Heart left ventricle (tissue), 16 donors: ENCODE results near the gene THSD4. TPM values are rescaled to one million over a fixed set of nuclear protein-coding genes. Genes with fewer than 3 reads are reported as not detected.

Experiments used
- ATAC-seq, 4 donors: fragments of 200-7000 bp; cut with Tn5 transposase; one replicate each; pipeline ENCODE4 v1.9.1; 2020 to 2022; ENCODE audit warnings: moderate library complexity in 4 of 4, mild to moderate bottlenecking in 3 of 4, moderate number of reproducible peaks in 1 of 4
- DNase-seq, 5 donors: peaks; one replicate each; pipeline ENCODE4 v3.0.0-alpha.2; 2020
- H3K27ac ChIP-seq, 12 donors: fragments of 200-600 bp; sonication (generic) in 4 of 12; one replicate each; pipeline versions ENCODE4 v1.5.0 to v1.8.0; 2016 to 2022; ENCODE audit warnings: mild to moderate bottlenecking in 2 of 12
- H3K27me3 ChIP-seq, 9 donors: fragments of 200-600 bp; sonication (generic) in 2 of 9; one replicate each; pipeline versions ENCODE4 v1.5.1 to v1.8.0; 2016 to 2022; ENCODE audit warnings: mild to moderate bottlenecking in 3 of 9
- H3K36me3 ChIP-seq, 9 donors: fragments of 200-600 bp; sonication (generic) in 2 of 9; one replicate each; pipeline versions ENCODE4 v1.5.0 to v1.8.0; 2018 to 2022; ENCODE audit warnings: mild to moderate bottlenecking in 2 of 9
- H3K4me1 ChIP-seq, 12 donors: fragments of 200-600 bp; sonication (generic) in 4 of 12; one replicate each; pipeline versions ENCODE4 v1.5.0 to v1.8.0; 2016 to 2022; ENCODE audit warnings: mild to moderate bottlenecking in 3 of 12
- H3K4me3 ChIP-seq, 12 donors: fragments of 200-600 bp; sonication (generic) in 4 of 12; one replicate each; pipeline versions ENCODE4 v1.5.0 to v1.8.0; 2017 to 2022; ENCODE audit warnings: mild to moderate bottlenecking in 9 of 12, moderate library complexity in 4 of 12
- H3K9me3 ChIP-seq, 12 donors: fragments of 200-600 bp; sonication (generic) in 4 of 12; one replicate each; pipeline versions ENCODE4 v1.5.0 to v1.8.0; 2016 to 2022; ENCODE audit warnings: mild to moderate bottlenecking in 1 of 12
- CTCF ChIP-seq, 12 donors: fragments of 200-600 bp; sonication (generic) in 4 of 12; IDR thresholded peaks; one replicate each; pipeline versions ENCODE4 v1.5.0 to v1.8.0; 2018 to 2022; ENCODE audit warnings: antibody characterized with exemption in 12 of 12, mild to moderate bottlenecking in 5 of 12
- POLR2A ChIP-seq, 2 donors: fragments of 450-650 bp; IDR thresholded peaks; one replicate each; pipeline ENCODE4 v1.6.1; 2017; ENCODE audit warnings: antibody characterized with exemption in 2 of 2, mild to moderate bottlenecking in 2 of 2, moderate library complexity in 2 of 2
- WGBS, 4 donors: extraction: QIAGEN DNeasy Blood & Tissue Kit in 2 of 4; methylation state at CpG; one replicate each; pipeline versions ENCODE4 v1.1.5 to v1.1.7; 2013 to 2018; 5-methylcytosine and 5-hydroxymethylcytosine counted together
- intact Hi-C, 10 donors: fragments of 100-400 bp; cut with DNase I; formaldehyde crosslinking; loops; one replicate each; pipeline versions ENCODE4 v1.11.1 to v1.14.2; 2022
- polyA plus RNA-seq, 2 donors: library from polyadenylated mRNA; stranded (reverse); fragments of 200-250 nt; gene quantifications; one replicate each; pipeline ENCODE4 v1.2.3, GENCODE V29; 2013
- total RNA-seq, 9 donors: library from RNA; depleted of rRNA in 2 of 9; stranded (reverse); fragments of >200 nt in 2 of 9; fragmentation: NEBNext Ultra II Directional in 3 of 9; extraction: Animal tissue kit (Norgen Biotek cat#: 25700) in 3 of 9; gene quantifications; one replicate each; pipeline versions ENCODE4 v1.1.0 to v1.2.4, GENCODE V29; 2016 to 2023
- donor health status: ischemic (EF 13 %, LVEDD 7.1; RV severe dilation, severe dysfunction).
- donor health status: healthy with polysubstance abuse.
- donor health status: DM: no; HTN: yes; CAD: no.
- donor health status: DM: no; HTN: no; CAD: no.
- donor health status: ischemic (EF 25% LVEDD 6.9; RV normal size, moderate dysfunction).
- donor health status: ischemic (EF 25% LVEDD 5.7; RV mildly dilated, moderate dysfunction).
- donor health status: healthy.
- donor health status: DM: yes; HTN: yes; CAD: no.
- donor health status: ischemic (EF 35%, LVEDD 5.7; RV mildly dilated, moderate dysfunction).
- donor health status: nonischemic (EF 11% LVEDD 7.7; RV severe dilation, severe dysfunction).
- donor health status: DM: yes; HTN: yes; CAD: no.
- donor health status: PGD.
- donor health status: ischemic (EF 29% LVEDD 5.4; RV normal size, mild dysfunction).
- donor health status: nonischemic (EF 23%, LVEDD 6.1; RV moderate dilation, normal function).

The THSD4 gene
- total and polyA plus RNA-seq, 11 donors: 32.6 to 206 (median 93.2) TPM

GRCh38 chr15:71651750-71652186, 536.5 kb downstream of the THSD4 start:
- Histone ChIP-seq H3K27me3 (no peaks in the 10 kb centered on the region), H3K27ac (peak overlapping the region in 1 of 12 donors; percentile 10), H3K9me3 (no peaks in the 10 kb centered on the region), H3K4me1 (peaks cover 0 to 47% (median 13%) of the 10 kb centered on the region in 12 donors), H3K36me3 (no peaks in the 10 kb centered on the region), H3K4me3 (no peak overlapping the region)
- whole genome bisulfite sequencing, 4 donors: 51 to 84% (median 72%) methylated on average over 5 of the region's 5 CpGs
- ATAC-seq: peak in 1 of 4 donors; percentile 47
- TF ChIP-seq POLR2A (IDR thresholded peaks at IDR 0.05) (no peak), CTCF (IDR thresholded peaks at IDR 0.05) (peak in 10 of 12 donors; percentile 24 to 54 (median 41))
- intact Hi-C loops: loop anchor here in 7 of 10 donors (2.0 to 5.0 kb wide), 6 partner anchors 79 to 205 kb away; no protein-coding TSS in a partner anchor
- no peak for DNase-seq

- TF ChIP-seq CTCF (IDR thresholded peaks at IDR 0.05) (no peak), POLR2A (IDR thresholded peaks at IDR 0.05) (no peak)
- Histone ChIP-seq H3K9me3 (no peaks in the 10 kb centered on the region), H3K4me3 (no peak overlapping the region), H3K36me3 (no peaks in the 10 kb centered on the region), H3K27me3 (no peaks in the 10 kb centered on the region), H3K27ac (peak overlapping the region in 10 of 12 donors; percentile 1 to 74 (median 53)), H3K4me1 (peaks cover 0 to 53% (median 11%) of the 10 kb centered on the region in 12 donors)
- ATAC-seq (no peak), DNase-seq (no peak)
- 35 to 57% (median 55%) methylated on average over 8 of the region's 8 CpGs for WGBS, 4 donors
- intact Hi-C loops: loop anchor here in 6 of 10 donors (2.0 to 5.0 kb wide), 5 partner anchors 78 to 207 kb away; no protein-coding TSS in a partner anchor
Measured at GRCh38 chr15:71654042-71654719, 538.9 kb downstream of the THSD4 start.

- DNase-seq: peak in 2 of 5 donors; percentile 22 to 36
- peaks cover 0 to 54% (median 12%) of the 10 kb centered on the region in 12 donors for H3K4me1 ChIP-seq
- peak in 3 of 4 donors; percentile 36 to 68 (median 48) for ATAC-seq
- WGBS, 4 donors: 53 to 70% (median 60%) methylated on average over 3 of the region's 3 CpGs
- H3K9me3 ChIP-seq: no peaks in the 10 kb centered on the region
- no peaks in the 10 kb centered on the region for H3K27me3 ChIP-seq
- H3K27ac ChIP-seq: peak overlapping the region in 10 of 12 donors; percentile 1 to 74 (median 53)
- no peaks in the 10 kb centered on the region for H3K36me3 ChIP-seq
- no peak overlapping the region for H3K4me3 ChIP-seq
- intact Hi-C loops: loop anchor here in 8 of 10 donors (2.0 to 5.0 kb wide), 7 partner anchors 53 to 207 kb away; no protein-coding TSS in a partner anchor
- TF ChIP-seq CTCF (IDR thresholded peaks at IDR 0.05) (no peak), POLR2A (IDR thresholded peaks at IDR 0.05) (no peak)
Measured at GRCh38 chr15:71654720-71655174, 539.5 kb downstream of the THSD4 start.

- 68 to 96% (median 84%) methylated on average over 4 of the region's 4 CpGs for WGBS, 4 donors
- no peak for DNase-seq
- no peak for TF ChIP-seq CTCF (IDR thresholded peaks at IDR 0.05)
- TF ChIP-seq POLR2A (IDR thresholded peaks at IDR 0.05): no peak
- intact Hi-C loops: loop anchor here in 2 of 10 donors (5.0 kb wide), 2 partner anchors 51 to 194 kb away; no protein-coding TSS in a partner anchor
- H3K9me3 ChIP-seq: no peaks in the 10 kb centered on the region
- no peak for ATAC-seq
- H3K27me3 ChIP-seq: no peaks in the 10 kb centered on the region
- no peaks in the 10 kb centered on the region for H3K36me3 ChIP-seq
- H3K4me1 ChIP-seq: peaks cover 0 to 66% (median 25%) of the 10 kb centered on the region in 12 donors
- H3K27ac ChIP-seq: no peak overlapping the region
- H3K4me3 ChIP-seq: no peak overlapping the region
Measured at GRCh38 chr15:71656425-71656824, 541.2 kb downstream of the THSD4 start.
